ENCODE data around the gene GNPAT.

Gene GNPAT

GRCh38 chr1:231213831-231214573 is 27.0 kb upstream of the GNPAT start:
- DNase-seq: no peak

- DNase-seq: peak; percentile 57 to 63 (median 61)
These were observed 25.9 kb upstream of the GNPAT start for GRCh38 chr1:231214918-231215680.

GRCh38 chr1:231215681-231216385 is 25.2 kb upstream of the GNPAT start:
- no peak for DNase-seq

DNA sequence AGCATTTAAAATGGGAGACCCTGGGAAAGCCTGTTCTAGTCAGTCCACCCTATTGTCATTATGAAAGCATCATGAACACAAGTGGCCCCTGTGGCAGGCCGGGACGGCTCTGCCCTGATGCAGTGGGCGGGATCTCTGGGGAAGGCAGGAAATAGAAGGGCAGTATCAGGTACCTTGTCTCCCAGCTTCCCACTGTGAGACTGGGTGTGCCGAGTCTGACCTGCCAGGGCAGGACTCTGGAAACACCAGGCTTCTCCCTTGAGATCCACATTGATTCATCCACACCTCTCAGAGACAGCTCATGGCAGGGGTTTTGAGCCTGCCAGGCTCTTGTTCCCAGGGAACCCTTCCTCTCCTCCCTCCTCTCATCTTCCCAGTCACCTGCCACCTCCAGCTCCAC is 24.5 kb upstream of the GNPAT start:
- DNase-seq: no peak

DNA sequence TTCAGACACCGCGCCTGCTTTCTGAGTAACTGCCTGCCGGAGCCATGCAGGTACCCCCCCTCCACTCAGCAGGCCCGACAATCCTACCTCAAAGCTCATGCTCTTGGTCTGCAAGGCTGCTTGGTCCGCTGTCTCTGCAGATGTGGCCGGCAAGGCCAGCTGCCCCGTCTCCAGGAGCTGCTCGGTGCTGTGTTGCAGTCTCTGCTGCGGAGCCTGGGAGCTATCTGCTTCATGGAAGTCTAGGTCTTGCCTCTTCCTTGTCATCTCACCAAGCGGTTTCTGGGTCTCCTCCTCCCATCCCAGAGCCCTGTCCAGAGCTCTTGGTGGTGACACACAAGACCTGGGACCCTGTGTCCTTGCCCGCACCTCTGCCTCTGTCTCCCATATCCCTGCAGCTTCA is 24.0 kb upstream of the GNPAT start:
- DNase-seq: no peak

GRCh38 chr1:231218078-231218477 is 22.9 kb upstream of the GNPAT start:
- DNase-seq: no peak

GRCh38 chr1:231219422-231220401 is 21.3 kb upstream of the GNPAT start:
- DNase-seq: no peak

- no peak for DNase-seq
These were observed 20.2 kb upstream of the GNPAT start for GRCh38 chr1:231220801-231221200.

DNA sequence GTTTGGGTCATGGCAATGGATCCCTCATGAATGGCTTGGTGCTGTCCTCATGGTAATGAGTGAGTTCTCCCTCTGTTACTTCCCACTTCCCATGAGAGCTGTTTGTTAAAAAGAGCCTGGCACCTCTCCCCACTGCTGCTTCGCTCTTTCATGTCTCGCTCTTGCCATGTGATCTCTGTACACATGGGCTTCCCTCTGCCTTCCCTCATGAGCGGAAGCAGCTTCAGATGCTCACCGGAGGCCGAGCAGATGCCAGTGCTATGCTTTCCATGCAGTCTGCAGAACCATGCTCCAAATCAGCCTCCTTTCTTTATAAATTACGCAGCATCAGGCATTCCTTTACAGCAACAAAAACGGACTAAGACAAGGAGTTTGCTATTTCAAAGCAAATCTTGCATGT is 14.9 kb upstream of the GNPAT start:
- no peak for DNase-seq

DNA sequence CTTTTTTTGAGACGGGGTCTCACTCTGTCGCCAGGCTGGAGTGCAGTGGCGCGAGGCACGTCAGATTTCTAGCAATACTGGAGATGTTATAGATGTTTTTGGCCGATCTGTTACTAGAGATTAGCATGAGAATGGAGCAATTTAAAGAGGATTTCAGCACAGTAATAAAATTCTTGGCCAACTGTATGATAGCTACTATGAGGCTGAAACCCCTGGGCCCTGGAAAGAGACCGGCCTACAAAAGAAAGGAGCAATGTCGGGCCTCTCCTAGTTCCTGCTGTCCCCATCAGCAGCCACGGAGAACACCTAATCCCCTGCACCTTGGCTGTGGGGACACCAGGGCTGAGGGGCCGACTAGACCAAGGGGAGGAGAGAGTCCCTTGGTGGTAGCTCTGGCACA is 9.5 kb upstream of the GNPAT start:
- no peak for DNase-seq

DNA sequence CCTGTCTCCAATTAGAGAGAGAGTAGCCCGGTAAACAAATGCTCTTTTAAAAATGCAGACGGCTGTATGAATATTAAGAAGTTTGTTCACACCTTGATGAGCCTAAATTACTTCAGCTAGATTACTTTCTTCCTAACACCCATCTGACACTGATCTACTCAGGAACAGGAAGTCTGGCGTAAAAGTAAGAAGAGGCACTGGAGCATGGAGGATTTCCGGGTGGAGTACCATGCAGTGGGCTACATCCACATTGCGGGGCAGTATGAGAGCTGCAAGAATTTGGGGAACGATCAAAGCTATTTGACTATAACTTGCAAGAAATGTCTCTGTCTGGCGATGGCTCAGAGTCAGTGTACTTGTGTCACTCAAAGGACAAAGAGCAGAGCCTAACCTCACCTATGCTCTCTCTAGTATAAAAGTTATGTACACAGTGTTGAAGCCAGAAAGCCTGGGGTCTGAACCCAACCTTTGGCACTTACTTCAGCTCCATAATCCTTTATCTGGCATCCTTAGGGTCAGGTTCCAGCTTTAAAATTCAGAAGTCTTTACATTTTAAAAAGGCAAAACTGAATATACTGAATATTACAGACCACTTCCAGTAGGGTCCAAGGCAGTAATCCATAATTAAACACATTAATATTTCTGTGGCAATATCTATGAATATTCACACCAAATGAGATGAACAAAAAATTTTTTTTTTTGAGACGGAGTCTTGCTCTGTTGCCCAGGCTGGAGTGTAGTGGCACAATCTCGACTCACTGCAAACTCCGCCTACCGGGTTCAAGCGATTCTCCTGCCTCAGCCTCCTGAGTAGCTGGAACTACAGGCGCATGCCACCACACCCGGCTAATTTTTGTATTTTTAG is 7.9 kb upstream of the GNPAT start:
- DNase-seq: no peak

GRCh38 chr1:231233735-231234417 is 7.1 kb upstream of the GNPAT start:
- DNase-seq: no peak

DNA sequence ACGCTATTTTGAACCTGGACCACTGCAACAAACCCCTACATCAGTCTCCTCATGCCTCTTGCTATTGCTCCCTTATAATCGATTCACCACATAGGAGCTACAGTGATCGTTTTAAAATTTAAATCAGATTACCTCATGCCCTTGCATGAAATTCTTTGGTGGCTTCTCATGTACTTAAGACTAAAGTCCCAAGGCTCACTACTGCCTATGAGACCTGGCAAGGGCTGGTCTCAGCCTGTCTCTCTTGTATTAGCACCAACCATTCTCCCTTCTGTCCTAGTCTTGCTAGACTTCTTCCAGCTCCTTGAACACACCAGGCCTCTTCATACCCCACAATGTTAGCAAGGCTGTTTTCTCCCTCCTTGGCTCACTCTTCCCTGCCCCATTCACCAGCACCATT is 6.5 kb upstream of the GNPAT start:
- no peak for DNase-seq

- DNase-seq: no peak
These were observed 5.3 kb upstream of the GNPAT start for GRCh38 chr1:231235526-231236207.

GRCh38 chr1:231236208-231236591 is 4.8 kb upstream of the GNPAT start:
- DNase-seq: peak in 3 of 4 experiments; percentile 21 to 27 (median 25)

- no peak for DNase-seq
These were observed 4.1 kb upstream of the GNPAT start for GRCh38 chr1:231236938-231237337.

DNA sequence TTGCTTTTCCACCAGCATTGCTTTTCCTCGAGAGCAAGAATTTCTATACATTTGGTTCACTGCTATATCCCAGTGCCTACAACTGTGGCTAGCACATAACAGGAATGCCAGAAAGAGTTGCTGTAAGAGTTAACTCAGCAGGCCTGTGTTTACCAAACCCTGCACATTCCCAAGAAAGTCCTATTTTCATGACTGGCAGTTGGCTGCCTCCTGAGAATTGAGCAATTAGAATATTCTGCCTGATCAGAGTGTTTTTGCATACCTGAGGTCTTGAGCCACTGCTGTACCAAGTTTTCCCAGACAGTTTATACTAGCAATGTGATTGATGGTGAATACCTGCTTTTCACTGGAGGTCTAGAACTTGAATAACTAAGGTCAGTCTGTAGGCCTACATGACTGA is 2.7 kb upstream of the GNPAT start:
- no peak for DNase-seq

DNA sequence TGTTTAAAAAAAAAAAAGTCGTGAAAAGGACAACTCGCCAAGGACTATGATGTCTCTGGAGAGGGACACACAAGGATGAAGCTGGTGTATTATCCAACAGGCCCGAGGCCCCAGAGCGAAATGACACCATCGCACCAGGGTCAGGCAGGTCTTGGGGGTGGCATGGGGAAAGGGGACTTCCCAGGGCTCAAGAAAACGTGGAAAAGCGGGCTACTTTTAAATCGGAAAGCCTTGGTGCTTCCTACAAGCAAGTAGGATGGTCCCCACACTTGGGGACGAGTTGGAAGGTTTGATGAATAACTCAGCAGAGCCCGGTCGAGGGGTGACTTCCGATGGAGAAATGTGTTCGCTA is 505 bp upstream of the GNPAT start:
- DNase-seq: peak in 2 of 4 experiments; percentile 22 to 24

DNA sequence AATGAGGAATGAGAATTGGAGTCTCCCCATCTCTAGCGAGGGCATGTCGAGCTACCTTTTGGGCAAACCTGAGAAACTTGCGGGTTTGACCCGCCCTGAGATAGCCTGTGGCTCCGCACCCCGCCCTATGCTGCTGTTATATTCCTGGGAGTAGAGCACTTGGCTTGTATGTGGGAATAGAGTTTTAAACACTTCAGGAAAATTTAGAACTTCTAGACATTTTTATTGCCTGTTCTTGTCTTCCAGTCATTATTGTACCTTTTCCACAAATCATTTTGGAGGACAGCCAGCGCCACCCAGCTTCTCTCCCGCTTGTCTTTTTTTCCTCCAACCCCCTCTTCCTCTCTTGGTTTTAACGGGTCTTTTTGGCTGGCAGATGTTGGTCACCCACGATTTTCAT is 738 bp downstream of the GNPAT start:
- peak; percentile 3 to 28 (median 10) for DNase-seq
